NB4 (cell line): Measurements from ENCODE around the gene CHI3L1.

Experiments
- POLR2A ChIP-seq: IDR thresholded peaks from 2 replicates; pipeline ENCODE4 v1.6.1; 2011; ENCODE audit warnings: mild to moderate bottlenecking; ENCODE audit not compliant: insufficient read length; ENCODE audit errors: extremely low read depth
- TF ChIP-seq, protein P1 (sequence below): IDR thresholded peaks from one replicate; pipeline ENCODE4 v1.5.1; 2012; ENCODE audit warnings: low read depth, low read length

- TF ChIP-seq, protein P1, sequence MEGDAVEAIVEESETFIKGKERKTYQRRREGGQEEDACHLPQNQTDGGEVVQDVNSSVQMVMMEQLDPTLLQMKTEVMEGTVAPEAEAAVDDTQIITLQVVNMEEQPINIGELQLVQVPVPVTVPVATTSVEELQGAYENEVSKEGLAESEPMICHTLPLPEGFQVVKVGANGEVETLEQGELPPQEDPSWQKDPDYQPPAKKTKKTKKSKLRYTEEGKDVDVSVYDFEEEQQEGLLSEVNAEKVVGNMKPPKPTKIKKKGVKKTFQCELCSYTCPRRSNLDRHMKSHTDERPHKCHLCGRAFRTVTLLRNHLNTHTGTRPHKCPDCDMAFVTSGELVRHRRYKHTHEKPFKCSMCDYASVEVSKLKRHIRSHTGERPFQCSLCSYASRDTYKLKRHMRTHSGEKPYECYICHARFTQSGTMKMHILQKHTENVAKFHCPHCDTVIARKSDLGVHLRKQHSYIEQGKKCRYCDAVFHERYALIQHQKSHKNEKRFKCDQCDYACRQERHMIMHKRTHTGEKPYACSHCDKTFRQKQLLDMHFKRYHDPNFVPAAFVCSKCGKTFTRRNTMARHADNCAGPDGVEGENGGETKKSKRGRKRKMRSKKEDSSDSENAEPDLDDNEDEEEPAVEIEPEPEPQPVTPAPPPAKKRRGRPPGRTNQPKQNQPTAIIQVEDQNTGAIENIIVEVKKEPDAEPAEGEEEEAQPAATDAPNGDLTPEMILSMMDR, result no peak
- no peak for TF ChIP-seq POLR2A
Observed at GRCh38 chr1:203152158-203153034, 34.1 kb downstream of the CHI3L1 start.
